DOHH2 (cell line): ENCODE measurements around the gene CCBE1.

ENCODE experiments used
- H3F3A ChIP-seq: fragments of 200-600 bp; sonication (generic), shearing (Covaris generic); 2 replicates; pipeline ENCODE4 v1.6.0; 2016; ENCODE audit warnings: antibody characterized with exemption, mild to moderate bottlenecking; ENCODE audit not compliant: control insufficient read depth, insufficient read depth
- H3K27ac ChIP-seq: fragments of 200-600 bp; sonication (generic); 2 replicates; pipeline ENCODE4 v1.5.1; 2014; ENCODE audit warnings: low read depth, mild to moderate bottlenecking, low read length, moderate library complexity
- H3K27me3 ChIP-seq: fragments of 200-600 bp; sonication (generic); 2 replicates; pipeline ENCODE4 v1.6.1; 2014; ENCODE audit warnings: mild to moderate bottlenecking, low read length, mixed read lengths; ENCODE audit not compliant: control insufficient read depth
- H3K36me3 ChIP-seq: fragments of 200-600 bp; sonication (generic); 2 replicates; pipeline ENCODE4 v1.6.1; 2014; ENCODE audit warnings: mild to moderate bottlenecking, low read length, moderate library complexity, mixed read lengths; ENCODE audit not compliant: control insufficient read depth
- H3K4me1 ChIP-seq: fragments of 200-600 bp; sonication (generic); 2 replicates; pipeline ENCODE4 v1.6.1; 2014; ENCODE audit warnings: mild to moderate bottlenecking, low read length, mixed read lengths; ENCODE audit not compliant: control insufficient read depth
- H3K4me2 ChIP-seq: fragments of 200-600 bp; sonication (generic); 2 replicates; pipeline ENCODE4 v1.6.0; 2014; ENCODE audit warnings: mild to moderate bottlenecking, low read length, moderate library complexity
- H3K4me3 ChIP-seq: fragments of 200-600 bp; sonication (generic); 2 replicates; pipeline ENCODE4 v1.5.1; 2014; ENCODE audit warnings: mild to moderate bottlenecking, low read length, mixed read lengths
- H3K79me2 ChIP-seq: fragments of 200-600 bp; sonication (generic); 2 replicates; pipeline ENCODE4 v1.6.1; 2014; ENCODE audit warnings: mild to moderate bottlenecking, low read length, mixed read lengths; ENCODE audit not compliant: control insufficient read depth
- H3K9me2 ChIP-seq: fragments of 200-600 bp; sonication (generic); replicated peaks from 2 replicates; pipeline ENCODE4 v1.6.1; 2014; ENCODE audit warnings: mild to moderate bottlenecking, low read length, mixed read lengths; ENCODE audit not compliant: control insufficient read depth
- H3K9me3 ChIP-seq: fragments of 200-600 bp; sonication (generic); 2 replicates; pipeline ENCODE4 v1.6.1; 2014; ENCODE audit warnings: antibody characterized with exemption, low read length, mixed read lengths; ENCODE audit not compliant: control insufficient read depth, insufficient read depth
- H4K20me1 ChIP-seq: fragments of 200-600 bp; sonication (generic); 2 replicates; pipeline ENCODE4 v1.6.0; 2014; ENCODE audit warnings: low read depth, mild to moderate bottlenecking, antibody characterized with exemption, low read length, moderate library complexity; ENCODE audit not compliant: control insufficient read depth, insufficient read depth
- EZH2phosphoT487 ChIP-seq: fragments of 200-600 bp; sonication (generic); IDR thresholded peaks from 2 replicates; pipeline ENCODE4 v1.6.1; 2017; ENCODE audit warnings: borderline replicate concordance, mild to moderate bottlenecking, antibody characterized with exemption, low read length, moderate library complexity, mixed read lengths
- TF ChIP-seq, protein P1 (sequence below): fragments of 200-600 bp; sonication (generic); IDR thresholded peaks from one replicate; pipeline ENCODE4 v1.5.1; 2014; ENCODE audit warnings: antibody characterized with exemption, mild to moderate bottlenecking, low read depth, low read length; ENCODE audit not compliant: poor library complexity, severe bottlenecking

Gene CCBE1

DNA sequence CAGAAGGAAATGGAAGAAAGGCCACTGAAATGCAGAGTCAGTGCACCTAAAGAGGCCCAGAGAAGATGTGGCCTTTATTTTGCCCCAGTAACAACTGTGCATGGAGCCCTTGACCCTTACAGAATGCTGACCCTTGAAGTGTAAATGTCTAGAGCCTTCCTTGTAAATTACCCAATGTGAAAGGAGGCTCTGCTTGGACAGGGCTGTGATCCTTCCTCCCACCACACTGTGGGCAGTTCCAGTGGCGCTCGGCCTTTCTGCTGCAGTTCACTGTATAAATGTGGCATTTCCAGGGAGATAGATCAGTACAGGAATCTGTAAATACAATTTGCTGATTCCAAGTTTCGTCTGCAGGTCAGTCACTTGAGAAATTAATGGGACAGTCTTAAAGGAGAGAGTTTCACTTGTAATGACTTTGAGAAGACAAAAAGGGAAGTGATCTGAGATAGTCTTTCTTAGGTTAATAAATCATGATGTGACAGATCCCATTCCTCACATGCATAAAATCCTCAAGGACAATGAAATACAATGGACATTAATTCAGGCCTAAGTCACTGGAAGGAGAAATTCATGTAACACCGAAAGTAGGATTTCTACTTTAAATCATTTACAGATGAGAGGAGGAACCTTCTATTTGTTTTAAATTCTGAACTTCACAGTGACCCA lies 204.3 kb downstream of the CCBE1 start:
- Histone ChIP-seq H4K20me1 (no peaks in the 10 kb centered on the region), H3K4me3 (no peak overlapping the region), H3K4me1 (no peaks in the 10 kb centered on the region), H3K27ac (no peak overlapping the region), H3F3A (no peaks in the 10 kb centered on the region), H3K9me2 (no peaks in the 10 kb centered on the region), H3K79me2 (no peaks in the 10 kb centered on the region), H3K4me2 (no peak overlapping the region), H3K9me3 (no peaks in the 10 kb centered on the region), H3K27me3 (no peaks in the 10 kb centered on the region), H3K36me3 (no peaks in the 10 kb centered on the region)
- TF ChIP-seq EZH2phosphoT487 = no peak
- TF ChIP-seq, protein P1, sequence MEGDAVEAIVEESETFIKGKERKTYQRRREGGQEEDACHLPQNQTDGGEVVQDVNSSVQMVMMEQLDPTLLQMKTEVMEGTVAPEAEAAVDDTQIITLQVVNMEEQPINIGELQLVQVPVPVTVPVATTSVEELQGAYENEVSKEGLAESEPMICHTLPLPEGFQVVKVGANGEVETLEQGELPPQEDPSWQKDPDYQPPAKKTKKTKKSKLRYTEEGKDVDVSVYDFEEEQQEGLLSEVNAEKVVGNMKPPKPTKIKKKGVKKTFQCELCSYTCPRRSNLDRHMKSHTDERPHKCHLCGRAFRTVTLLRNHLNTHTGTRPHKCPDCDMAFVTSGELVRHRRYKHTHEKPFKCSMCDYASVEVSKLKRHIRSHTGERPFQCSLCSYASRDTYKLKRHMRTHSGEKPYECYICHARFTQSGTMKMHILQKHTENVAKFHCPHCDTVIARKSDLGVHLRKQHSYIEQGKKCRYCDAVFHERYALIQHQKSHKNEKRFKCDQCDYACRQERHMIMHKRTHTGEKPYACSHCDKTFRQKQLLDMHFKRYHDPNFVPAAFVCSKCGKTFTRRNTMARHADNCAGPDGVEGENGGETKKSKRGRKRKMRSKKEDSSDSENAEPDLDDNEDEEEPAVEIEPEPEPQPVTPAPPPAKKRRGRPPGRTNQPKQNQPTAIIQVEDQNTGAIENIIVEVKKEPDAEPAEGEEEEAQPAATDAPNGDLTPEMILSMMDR = no peak

DNA sequence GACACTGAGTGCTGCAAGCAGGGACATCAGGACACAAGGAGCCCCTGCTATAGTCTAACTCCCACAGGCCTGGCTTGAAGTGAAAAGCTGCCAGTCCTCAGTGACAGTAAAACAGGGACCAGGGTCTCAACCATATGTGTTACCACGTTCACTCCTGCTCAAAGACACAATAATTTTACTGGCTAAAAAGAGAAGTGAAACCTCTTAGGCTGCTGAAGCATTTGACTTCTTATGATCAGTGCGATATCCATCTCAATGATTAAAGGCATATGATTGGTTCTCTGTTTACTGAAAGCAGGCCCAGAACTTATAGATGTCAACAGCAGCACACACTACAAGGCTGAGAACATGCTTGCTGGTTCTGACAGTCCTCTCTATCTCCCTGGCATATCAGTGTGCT lies 208.3 kb downstream of the CCBE1 start:
- Histone ChIP-seq H4K20me1 (no peaks in the 10 kb centered on the region), H3K27me3 (no peaks in the 10 kb centered on the region), H3K79me2 (no peaks in the 10 kb centered on the region), H3K4me1 (no peaks in the 10 kb centered on the region), H3K27ac (no peak overlapping the region), H3K4me3 (no peak overlapping the region), H3K9me2 (no peaks in the 10 kb centered on the region), H3F3A (no peaks in the 10 kb centered on the region), H3K36me3 (no peaks in the 10 kb centered on the region), H3K4me2 (no peak overlapping the region), H3K9me3 (no peaks in the 10 kb centered on the region)
- TF ChIP-seq EZH2phosphoT487 = no peak
- TF ChIP-seq, protein P1 = no peak

DNA sequence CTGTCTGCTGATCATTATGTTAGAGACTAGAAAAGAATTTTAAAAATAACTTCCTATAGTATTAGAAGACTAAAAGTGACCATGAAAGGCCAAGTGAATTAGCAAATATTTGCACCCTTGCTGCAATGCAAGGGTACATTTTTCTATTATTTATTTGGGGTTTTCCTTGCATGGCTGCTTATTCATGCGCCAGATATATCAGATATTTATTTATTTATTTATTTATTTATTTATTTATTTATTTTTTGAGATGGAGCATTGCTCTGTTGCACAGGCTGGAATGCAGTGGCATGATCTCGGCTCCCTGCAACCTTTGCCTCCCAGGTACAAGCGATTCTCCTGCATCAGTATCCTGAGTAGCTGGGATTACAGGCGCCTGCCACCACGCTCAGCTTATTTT lies 211.8 kb downstream of the CCBE1 start:
- Histone ChIP-seq H3K4me1 (no peaks in the 10 kb centered on the region), H3K79me2 (no peaks in the 10 kb centered on the region), H3K27me3 (no peaks in the 10 kb centered on the region), H3K36me3 (no peaks in the 10 kb centered on the region), H3K27ac (no peak overlapping the region), H4K20me1 (no peaks in the 10 kb centered on the region), H3K9me3 (no peaks in the 10 kb centered on the region), H3F3A (no peaks in the 10 kb centered on the region), H3K4me3 (no peak overlapping the region), H3K4me2 (no peak overlapping the region), H3K9me2 (no peaks in the 10 kb centered on the region)
- TF ChIP-seq EZH2phosphoT487 = no peak
- TF ChIP-seq, protein P1 = no peak
